HUES6 (cell line): ENCODE data around the gene SLC41A2.
"Not testable (repeated sequence)": the region's sequence is repeated elsewhere in the genome, so short reads cannot be mapped to it uniquely, and the experiment has no call there.

Experiments used
- H3K27ac ChIP-seq: 2 replicates; pipeline ENCODE4 v1.7.0; 2013; ENCODE audit warnings: low read depth, mild to moderate bottlenecking, low read length, inconsistent platforms
- H3K27me3 ChIP-seq: 2 replicates; pipeline ENCODE4 v1.6.1; 2013; ENCODE audit warnings: low read length; ENCODE audit not compliant: control insufficient read depth, insufficient read depth
- H3K36me3 ChIP-seq: 2 replicates; pipeline ENCODE4 v1.6.1; 2013; ENCODE audit warnings: low read length; ENCODE audit not compliant: control insufficient read depth, insufficient read depth
- H3K4me1 ChIP-seq: 2 replicates; pipeline ENCODE4 v1.6.1; 2013; ENCODE audit warnings: low read length; ENCODE audit not compliant: control insufficient read depth, insufficient read depth
- H3K4me3 ChIP-seq: 2 replicates; pipeline ENCODE4 v1.5.1; 2013; ENCODE audit warnings: low read depth, low read length
- H3K9ac ChIP-seq: one replicate; pipeline ENCODE4 v1.6.1; 2013; ENCODE audit warnings: mild to moderate bottlenecking, low read length
- H3K9me3 ChIP-seq: 2 replicates; pipeline ENCODE4 v1.6.1; 2013; ENCODE audit warnings: low read depth, low read length; ENCODE audit not compliant: control insufficient read depth, insufficient read depth

SLC41A2 gene

DNA sequence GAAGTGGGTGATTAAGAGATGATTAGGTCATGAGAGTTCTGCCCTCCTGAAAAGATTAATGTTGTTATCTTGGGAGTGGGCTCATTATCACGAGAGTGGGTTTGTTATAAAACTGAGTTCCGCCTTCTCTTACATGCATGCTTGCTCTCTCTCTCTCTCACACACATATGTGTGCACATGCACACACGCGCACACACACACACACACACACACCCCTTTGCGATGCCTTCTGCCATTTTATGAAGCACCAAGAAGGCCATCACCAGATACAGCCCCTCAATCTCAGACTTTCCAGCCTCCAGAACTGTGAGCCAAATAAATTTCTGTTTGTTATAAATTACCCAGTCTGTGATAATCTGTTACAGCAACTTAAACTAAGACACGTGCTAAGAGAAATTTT, 5.7 kb upstream of the SLC41A2 start:
- Histone ChIP-seq H3K36me3 (no peaks in the 10 kb centered on the region), H3K27me3 (peaks cover 14% of the 10 kb centered on the region), H3K4me3 (no peak overlapping the region), H3K4me1 (peaks cover 15% of the 10 kb centered on the region), H3K9ac (no peak overlapping the region), H3K9me3 (no peaks in the 10 kb centered on the region; the same call in 1 of the 2 replicates), H3K27ac (no peak overlapping the region)

DNA sequence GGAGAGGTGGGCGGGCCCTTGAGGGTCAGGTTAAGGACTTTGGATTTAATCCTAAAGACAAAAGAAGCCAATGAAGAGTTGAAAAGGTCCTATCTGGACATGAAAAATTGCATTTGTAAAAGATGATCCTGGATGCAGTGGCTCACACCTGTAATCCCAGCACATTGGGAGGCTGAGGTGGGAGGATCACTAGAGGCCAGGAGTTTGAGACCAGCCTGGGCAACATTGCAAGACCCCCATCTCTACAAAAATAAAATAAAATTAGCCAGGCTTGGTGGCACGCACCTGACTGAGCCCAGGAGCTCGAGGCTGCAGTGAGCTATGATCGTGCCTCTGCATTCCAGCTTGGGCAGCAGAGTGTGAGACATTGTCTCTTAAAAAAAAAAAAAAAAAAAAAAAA, 2.4 kb upstream of the SLC41A2 start:
- Histone ChIP-seq H3K9ac (no peak overlapping the region), H3K36me3 (no peaks in the 10 kb centered on the region), H3K27me3 (peaks cover 38% of the 10 kb centered on the region), H3K4me1 (peaks cover 15% of the 10 kb centered on the region), H3K27ac (no peak overlapping the region), H3K4me3 (no peak overlapping the region), H3K9me3 (no peaks in the 10 kb centered on the region; the same call in 1 of the 2 replicates)

DNA sequence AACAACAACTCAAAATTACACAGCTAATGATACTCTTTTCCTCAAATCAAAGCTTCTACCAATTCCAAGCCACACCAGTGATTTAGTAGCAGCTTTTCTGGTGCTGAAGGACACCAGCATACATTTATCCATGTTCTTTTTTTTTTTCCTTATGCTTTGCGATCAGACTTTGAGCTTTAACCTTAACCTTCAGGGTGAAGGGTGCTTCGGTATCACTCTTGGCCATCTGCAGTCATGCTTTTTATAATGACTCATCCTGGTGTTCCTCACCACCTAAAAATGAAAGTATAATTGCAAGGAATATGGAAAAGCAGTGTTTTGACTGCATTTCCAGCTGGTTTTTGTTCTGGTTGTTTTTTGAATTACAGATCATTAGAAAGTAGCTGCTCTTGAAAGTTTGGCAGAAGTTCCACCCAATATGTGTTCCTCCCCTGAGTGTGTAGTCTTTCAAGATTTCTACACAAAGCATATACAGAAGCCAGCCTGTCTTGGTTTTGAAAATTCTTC, 1.3 kb upstream of the SLC41A2 start:
- H3K27ac ChIP-seq = no peak overlapping the region
- no peak overlapping the region for H3K9ac ChIP-seq
- no peak overlapping the region for H3K4me3 ChIP-seq

DNA sequence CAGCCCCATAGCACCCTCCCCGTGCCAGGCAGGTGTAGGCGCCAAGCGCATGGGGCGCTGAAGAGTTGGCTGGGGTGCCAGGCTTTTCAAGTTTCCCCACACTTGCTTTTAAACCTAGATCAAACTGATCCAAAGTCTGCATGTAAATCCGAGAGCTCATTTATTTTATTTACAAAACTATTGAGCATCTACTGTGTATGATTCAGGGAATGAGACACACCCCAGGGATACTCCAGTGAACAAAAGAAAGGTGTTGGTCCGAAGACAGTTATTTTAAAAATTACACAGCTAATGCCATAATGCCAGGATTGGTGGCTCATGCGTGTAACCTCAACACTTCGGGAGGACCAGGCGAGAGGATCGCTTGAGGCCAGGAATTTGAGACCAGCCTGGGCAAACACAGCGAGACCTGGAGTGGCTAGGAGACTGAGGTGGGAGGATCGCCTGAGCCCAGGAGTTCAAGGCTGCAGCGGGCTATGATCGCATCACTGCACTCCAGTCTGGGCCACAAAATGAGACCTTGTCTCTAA, 780 bp upstream of the SLC41A2 start:
- peaks cover 15% of the 10 kb centered on the region for H3K4me1 ChIP-seq
- H3K27ac ChIP-seq = no peak overlapping the region
- H3K4me3 ChIP-seq = peak overlapping the region; percentile 77
- H3K36me3 ChIP-seq = no peaks in the 10 kb centered on the region
- no peaks in the 10 kb centered on the region for H3K9me3 ChIP-seq
- peaks cover 48% of the 10 kb centered on the region for H3K27me3 ChIP-seq
- peak overlapping the region; percentile 88 for H3K9ac ChIP-seq

More for the DNA sequence above, 1.3 kb upstream of the SLC41A2 start:
- Histone ChIP-seq H3K36me3 (no peaks in the 10 kb centered on the region), H3K27me3 (peaks cover 43% of the 10 kb centered on the region), H3K9me3 (no peaks in the 10 kb centered on the region), H3K4me1 (peaks cover 15% of the 10 kb centered on the region)

DNA sequence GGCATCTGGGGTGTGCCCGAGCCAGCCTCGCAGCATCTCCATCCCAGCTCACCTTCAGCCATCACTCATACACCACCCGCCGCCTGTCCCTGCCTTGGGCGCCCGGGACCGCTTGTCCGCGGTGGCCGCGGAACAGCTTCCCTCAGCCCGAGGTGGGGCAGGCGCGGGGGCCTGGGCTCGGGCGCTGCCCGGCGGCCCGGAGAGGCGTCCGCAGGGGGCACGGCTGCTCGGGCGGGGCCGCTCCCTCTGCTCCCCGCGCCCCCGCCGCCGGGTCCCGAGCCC, 430 bp downstream of the SLC41A2 start:
- peaks cover 51% of the 10 kb centered on the region for H3K27me3 ChIP-seq
- H3K4me1 ChIP-seq = peaks cover 11% of the 10 kb centered on the region; the same call in 1 of the 2 replicates
- H3K4me3 ChIP-seq = peak overlapping the region; percentile 77
- no peaks in the 10 kb centered on the region for H3K36me3 ChIP-seq
- no peaks in the 10 kb centered on the region for H3K9me3 ChIP-seq
- H3K9ac ChIP-seq = peak overlapping the region; percentile 49
- no peak overlapping the region for H3K27ac ChIP-seq

DNA sequence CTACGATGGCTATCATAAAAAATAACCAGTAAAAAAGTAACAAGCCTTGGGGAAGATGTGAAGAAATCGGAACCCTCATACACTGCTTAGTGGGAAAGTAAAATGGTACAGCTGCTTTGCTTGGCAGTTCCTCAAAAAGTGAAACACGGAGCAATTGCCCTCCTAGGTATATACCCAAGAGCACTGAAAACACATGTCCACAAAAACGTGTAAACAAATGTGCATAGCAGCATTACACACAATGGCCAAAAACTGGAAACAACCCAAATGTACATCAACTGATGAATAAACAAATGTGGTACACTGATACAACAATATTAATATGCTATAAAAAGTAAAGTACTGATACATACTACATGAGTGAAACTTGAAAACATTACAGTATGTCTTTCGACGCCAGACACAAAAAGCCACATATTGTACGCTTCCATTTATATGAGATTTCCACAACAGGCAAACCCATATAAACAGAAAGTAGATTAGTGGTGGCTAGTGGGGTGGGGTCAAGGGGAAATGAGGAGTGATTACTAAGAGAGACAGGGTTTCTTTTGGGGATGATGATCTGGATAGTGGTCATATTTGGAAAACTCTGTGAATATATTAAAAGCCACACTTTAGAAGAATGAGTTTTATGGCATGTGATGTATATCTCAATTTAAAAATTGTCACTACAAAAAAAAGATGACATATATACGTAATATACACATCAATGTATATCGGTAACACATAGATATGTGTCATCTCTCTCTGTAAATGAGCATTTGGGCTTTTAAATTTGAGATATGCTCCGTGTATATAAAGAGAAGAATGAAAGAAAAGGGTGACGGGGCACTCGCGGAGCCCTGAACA, 996 bp downstream of the SLC41A2 start:
- Histone ChIP-seq H3K9me3 (no peaks in the 10 kb centered on the region), H3K4me1 (peaks cover 11% of the 10 kb centered on the region; the same call in 1 of the 2 replicates), H3K9ac (peak overlapping the region; percentile 49), H3K27ac (no peak overlapping the region), H3K36me3 (no peaks in the 10 kb centered on the region), H3K4me3 (peak overlapping the region; percentile 77), H3K27me3 (peaks cover 51% of the 10 kb centered on the region)

DNA sequence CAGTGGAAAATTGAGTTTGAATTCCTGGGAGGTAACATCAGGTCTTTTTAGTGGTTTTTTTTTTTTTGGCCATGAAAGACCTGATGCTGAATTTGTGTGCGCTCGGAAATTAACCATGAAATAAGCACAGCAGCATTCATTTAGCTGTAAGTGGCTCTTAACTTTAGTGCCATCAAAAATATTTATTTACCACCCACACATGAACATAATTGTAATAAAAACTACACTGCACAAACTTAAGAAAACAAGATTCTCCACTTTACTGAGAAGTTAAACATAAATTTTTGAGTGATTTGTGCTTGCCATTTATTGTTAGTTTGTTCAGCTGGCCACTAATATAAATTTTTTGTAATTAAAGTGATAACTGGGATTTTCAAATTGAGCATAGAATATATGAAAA, 2.4 kb downstream of the SLC41A2 start:
- peaks cover 51% of the 10 kb centered on the region for H3K27me3 ChIP-seq
- H3K9ac ChIP-seq = no peak overlapping the region
- H3K4me3 ChIP-seq = no peak overlapping the region
- H3K27ac ChIP-seq = no peak overlapping the region
- H3K4me1 ChIP-seq = peaks cover 11% of the 10 kb centered on the region; the same call in 1 of the 2 replicates
- H3K9me3 ChIP-seq = no peaks in the 10 kb centered on the region
- H3K36me3 ChIP-seq = no peaks in the 10 kb centered on the region

DNA sequence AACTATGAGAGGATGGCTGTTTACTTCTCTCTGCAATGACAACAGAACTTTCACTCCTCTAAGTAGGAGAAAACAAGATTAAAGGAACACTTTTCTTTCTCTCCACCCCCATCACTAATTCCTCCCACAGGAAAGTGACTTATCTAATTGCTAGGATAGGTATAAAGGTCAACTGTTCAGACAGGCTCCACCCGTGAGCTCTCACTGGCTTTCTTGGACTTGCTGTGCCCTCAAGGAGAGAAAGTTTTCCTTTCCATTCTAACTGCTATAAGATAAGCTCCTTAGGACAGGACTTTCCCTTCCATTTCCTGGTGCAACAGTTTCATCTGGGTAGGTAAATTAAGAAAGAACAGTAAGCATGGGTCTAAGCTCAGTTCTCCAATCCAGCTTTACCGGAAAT, 4.8 kb downstream of the SLC41A2 start:
- Histone ChIP-seq H3K27ac (no peak overlapping the region), H3K36me3 (no peaks in the 10 kb centered on the region), H3K9ac (no peak overlapping the region), H3K9me3 (no peaks in the 10 kb centered on the region), H3K4me3 (no peak overlapping the region), H3K27me3 (peaks cover 34% of the 10 kb centered on the region), H3K4me1 (no peaks in the 10 kb centered on the region)

DNA sequence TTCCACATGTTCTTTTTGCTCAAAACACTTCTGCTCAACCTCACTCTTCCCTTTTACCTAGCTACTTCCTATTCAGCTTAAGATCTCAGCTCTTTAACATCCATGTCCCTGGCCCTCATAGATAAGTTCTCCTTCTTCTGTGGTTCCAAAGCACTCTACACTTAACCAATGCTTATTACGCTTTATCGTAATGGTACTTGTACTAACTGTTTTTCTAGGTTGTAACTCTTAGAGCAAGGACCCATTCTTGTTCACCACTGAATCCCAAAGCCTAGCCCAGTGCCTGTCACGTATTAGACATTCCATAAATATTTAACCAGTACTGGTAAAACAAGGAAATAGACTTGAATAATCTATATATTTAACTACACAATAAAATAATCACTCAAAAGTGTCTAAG, 5.3 kb downstream of the SLC41A2 start:
- Histone ChIP-seq H3K27ac (no peak overlapping the region), H3K4me1 (no peaks in the 10 kb centered on the region), H3K4me3 (no peak overlapping the region), H3K9me3 (no peaks in the 10 kb centered on the region), H3K36me3 (no peaks in the 10 kb centered on the region), H3K9ac (no peak overlapping the region), H3K27me3 (peaks cover 32% of the 10 kb centered on the region)

DNA sequence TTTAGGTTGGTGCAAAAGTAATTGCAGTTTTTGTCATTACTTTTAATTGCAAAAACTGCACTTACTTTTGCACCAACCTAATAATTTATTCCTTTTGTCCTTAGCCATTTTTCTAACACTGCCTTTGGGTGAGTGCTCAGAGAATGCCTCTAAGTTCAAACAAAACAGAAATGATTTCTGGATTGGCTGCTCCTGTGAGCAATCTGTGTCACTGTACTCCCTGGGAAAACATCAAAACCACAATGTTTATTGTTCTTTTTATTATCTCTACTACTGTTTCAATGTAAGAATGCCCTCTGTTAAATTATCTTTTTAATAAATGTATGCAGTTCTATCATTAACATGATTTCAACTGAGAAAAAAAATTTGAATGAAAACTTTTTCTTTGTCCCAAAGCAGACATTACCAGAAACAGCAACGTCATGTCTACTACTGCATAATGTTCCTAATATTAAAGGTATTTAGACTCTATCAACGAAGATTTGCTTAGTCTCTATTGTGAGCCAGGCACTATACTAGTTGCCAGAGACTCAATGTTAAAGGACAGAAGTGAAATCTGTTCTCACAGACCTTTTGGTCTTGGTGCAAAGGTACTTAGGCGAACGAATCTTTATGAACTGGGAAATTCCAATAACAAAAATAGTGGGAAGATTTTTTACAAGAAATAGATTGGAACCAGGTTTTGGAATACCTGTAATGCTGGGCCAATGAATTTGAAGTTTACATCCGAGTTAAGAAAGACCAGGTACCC, 6.2 kb downstream of the SLC41A2 start:
- Histone ChIP-seq H3K27me3 (peaks cover 23% of the 10 kb centered on the region), H3K27ac (no peak overlapping the region), H3K4me3 (no peak overlapping the region), H3K9ac (no peak overlapping the region), H3K9me3 (no peaks in the 10 kb centered on the region), H3K4me1 (no peaks in the 10 kb centered on the region), H3K36me3 (no peaks in the 10 kb centered on the region)

DNA sequence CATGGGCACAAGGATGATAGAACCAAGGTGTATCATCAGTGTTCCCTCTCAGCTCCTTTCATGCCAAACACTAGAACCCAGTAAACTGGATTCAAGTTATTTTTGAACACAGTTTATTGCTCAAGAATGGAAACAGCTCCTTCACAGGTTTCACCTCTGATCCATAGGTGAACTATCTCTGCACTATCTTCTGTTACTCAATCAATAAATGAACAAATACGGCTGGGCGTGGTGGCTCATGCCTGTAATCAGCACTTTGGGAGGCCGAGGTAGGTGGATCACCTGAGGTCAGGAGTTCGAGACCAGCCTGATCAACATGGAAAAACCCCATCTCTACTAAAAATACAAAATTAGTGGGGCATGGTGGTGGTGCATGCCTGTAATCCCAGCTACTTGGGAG, 9.4 kb downstream of the SLC41A2 start:
- H3K4me3 ChIP-seq, H3K36me3 ChIP-seq, H3K9ac ChIP-seq, H3K27me3 ChIP-seq, H3K27ac ChIP-seq, H3K9me3 ChIP-seq, H3K4me1 ChIP-seq: not testable (repeated sequence)
